GM23248 (cell line): ENCODE measurements around the gene GPR39.

Experiments used
- EZH2 ChIP-seq: fragments of 200-600 bp; sonication (generic); IDR thresholded peaks from 2 replicates; pipeline ENCODE4 v1.6.1; 2018; ENCODE audit warnings: antibody characterized with exemption, mild to moderate bottlenecking; ENCODE audit not compliant: insufficient read depth, poor library complexity, severe bottlenecking
- EZH2phosphoT487 ChIP-seq: fragments of 200-600 bp; sonication (generic); IDR thresholded peaks from 2 replicates; pipeline ENCODE4 v1.6.1; 2018; ENCODE audit warnings: antibody characterized with exemption, moderate library complexity, mild to moderate bottlenecking, low read depth; ENCODE audit not compliant: insufficient read depth

DNA sequence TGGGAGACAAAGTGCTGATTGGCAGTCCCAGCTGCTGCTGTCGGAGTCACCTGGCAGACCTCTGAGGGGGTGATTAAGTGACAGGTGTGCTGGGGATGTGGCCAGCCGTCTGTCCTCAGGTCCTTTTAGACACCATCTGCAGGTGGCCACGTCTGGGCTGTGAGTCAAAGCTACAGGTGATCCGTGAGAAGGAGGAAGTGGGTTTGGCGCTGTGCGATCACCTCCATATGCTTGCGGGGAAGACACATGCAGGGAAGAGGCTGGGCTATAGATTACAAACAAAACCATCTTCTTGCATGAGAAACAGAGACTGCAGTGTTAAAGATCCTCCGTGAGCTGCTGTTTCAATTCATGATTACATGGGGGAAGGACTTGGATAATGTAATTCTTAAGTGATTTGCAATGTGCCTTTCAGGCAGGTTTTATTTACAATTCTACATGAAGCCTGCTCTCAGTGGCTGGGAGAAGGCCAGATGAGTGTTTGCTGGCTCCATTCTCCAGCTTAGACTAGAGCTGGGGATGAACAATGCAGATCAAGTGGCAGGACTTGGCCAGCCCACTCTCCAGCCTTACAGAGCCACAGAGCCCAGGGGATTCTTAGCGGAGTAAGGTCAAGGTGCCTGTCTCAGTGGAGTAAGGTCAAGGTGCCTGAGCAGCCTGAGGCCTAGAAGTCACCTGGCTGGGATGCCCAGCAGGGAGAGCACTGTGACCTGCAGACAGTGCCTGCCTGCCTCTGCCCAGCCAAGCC lies 165.6 kb downstream of the GPR39 start:
- TF ChIP-seq EZH2 (no peak), EZH2phosphoT487 (no peak)
